HEK293 (cell line): ENCODE measurements around the gene ZFP1.
A peak's percentile ranks its signal among the peaks of the same experiment; 100 is the strongest.

Source experiments
- CTCF ChIA-PET: fragments of 350-600 bp; formaldehyde crosslinking; extraction: SDS; loops from one replicate; lab custom pipeline; 2021; ENCODE audit warnings: antibody characterized with exemption; lab: Yijun Ruan, JAX
- POLR2A ChIA-PET: fragments of 300-600 bp; formaldehyde crosslinking; extraction: SDS; loops from one replicate; lab custom pipeline; 2020; ENCODE audit warnings: antibody characterized with exemption, inconsistent platforms; lab: Yijun Ruan, JAX
- H3K27ac ChIP-seq: fragments of 200-500 bp; sonication (Bioruptor generic); 2 replicates; pipeline ENCODE4 v1.5.1; 2014; ENCODE audit warnings: low read depth, low read length, control low read depth, inconsistent platforms; ENCODE audit errors: extremely low read depth
- H3K36me3 ChIP-seq, 2 experiments: fragments of 200-500 bp in 1 of 2; sonication (Bioruptor generic) in 1 of 2; 1 replicate in 1 of 2; 2 replicates in 1 of 2; pipeline ENCODE4 v1.5.1; 2014 to 2017; ENCODE audit warnings: inconsistent platforms in 2 of 2, low read length in 2 of 2; ENCODE audit not compliant: control insufficient read depth in 2 of 2, insufficient read depth in 1 of 2
- H3K4me1 ChIP-seq: fragments of 200-500 bp; sonication (Bioruptor generic); 2 replicates; pipeline ENCODE4 v1.5.1; 2014; ENCODE audit warnings: mild to moderate bottlenecking, low read length, inconsistent platforms; ENCODE audit not compliant: control insufficient read depth, insufficient read depth
- H3K4me3 ChIP-seq: 2 replicates; pipeline ENCODE4 v1.5.1; 2011; ENCODE audit warnings: low read depth, mild to moderate bottlenecking, control low read depth, low read length, moderate library complexity
- H3K9me3 ChIP-seq: fragments of 200-500 bp; sonication (Bioruptor generic); 2 replicates; pipeline ENCODE4 v1.5.1; 2014; ENCODE audit warnings: low read depth, low read length, inconsistent platforms; ENCODE audit not compliant: control insufficient read depth, insufficient read depth
- GLI4 ChIP-seq: fragments of 450-650 bp; formaldehyde crosslinking; IDR thresholded peaks from 2 replicates; pipeline ENCODE4 v1.5.1; 2016; ENCODE audit warnings: missing biosample characterization, missing genetic modification characterization
- REST ChIP-seq: fragments of 450-650 bp; formaldehyde crosslinking; IDR thresholded peaks from 2 replicates; pipeline ENCODE4 v1.5.1; 2016; ENCODE audit warnings: missing biosample characterization, missing genetic modification characterization
- ZBTB17 ChIP-seq: fragments of 450-650 bp; formaldehyde crosslinking; IDR thresholded peaks from 2 replicates; pipeline ENCODE4 v1.5.1; 2016; ENCODE audit warnings: missing biosample characterization, missing genetic modification characterization
- ZBTB48 ChIP-seq: fragments of 450-650 bp; formaldehyde crosslinking; IDR thresholded peaks from 2 replicates; pipeline ENCODE4 v1.5.1; 2016; ENCODE audit warnings: missing biosample characterization, missing genetic modification characterization
- ZFP37 ChIP-seq: fragments of 450-650 bp; formaldehyde crosslinking; IDR thresholded peaks from 2 replicates; pipeline ENCODE4 v1.5.1; 2016; ENCODE audit warnings: missing biosample characterization, missing genetic modification characterization
- ZNF114 ChIP-seq: fragments of 450-650 bp; formaldehyde crosslinking; IDR thresholded peaks from 2 replicates; pipeline ENCODE4 v1.5.0; 2017; ENCODE audit warnings: missing biosample characterization, missing genetic modification characterization
- ZNF239 ChIP-seq: fragments of 450-650 bp; formaldehyde crosslinking; IDR thresholded peaks from 2 replicates; pipeline ENCODE4 v1.5.1; 2016; ENCODE audit warnings: missing biosample characterization, missing genetic modification characterization
- ZNF398 ChIP-seq: fragments of 450-650 bp; formaldehyde crosslinking; IDR thresholded peaks from 2 replicates; pipeline ENCODE4 v1.5.1; 2017; ENCODE audit warnings: missing biosample characterization, missing genetic modification characterization
- ZNF521 ChIP-seq: fragments of 450-650 bp; formaldehyde crosslinking; IDR thresholded peaks from 2 replicates; pipeline ENCODE4 v1.5.1; 2017; ENCODE audit warnings: missing biosample characterization, mild to moderate bottlenecking, missing genetic modification characterization
- ZNF600 ChIP-seq: fragments of 450-650 bp; formaldehyde crosslinking; IDR thresholded peaks from 2 replicates; pipeline ENCODE4 v1.5.1; 2016; ENCODE audit warnings: missing biosample characterization, missing genetic modification characterization
- ZNF658 ChIP-seq: fragments of 450-650 bp; formaldehyde crosslinking; IDR thresholded peaks from 2 replicates; pipeline ENCODE4; 2016; ENCODE audit warnings: missing biosample characterization, missing genetic modification characterization
- ZNF776 ChIP-seq: fragments of 450-650 bp; formaldehyde crosslinking; IDR thresholded peaks from 2 replicates; pipeline ENCODE4 v1.5.0; 2017; ENCODE audit warnings: missing biosample characterization, missing genetic modification characterization, borderline replicate concordance
- ZSCAN18 ChIP-seq: fragments of 450-650 bp; formaldehyde crosslinking; IDR thresholded peaks from 2 replicates; pipeline ENCODE4 v1.5.1; 2016; ENCODE audit warnings: missing biosample characterization, missing genetic modification characterization
- TF ChIP-seq, protein P1 (sequence below): fragments of 450-650 bp; formaldehyde crosslinking; IDR thresholded peaks from 2 replicates; pipeline ENCODE4 v1.5.1; 2016; ENCODE audit warnings: missing biosample characterization, missing genetic modification characterization
- TF ChIP-seq, protein P2 (sequence below): fragments of 450-650 bp; formaldehyde crosslinking; IDR thresholded peaks from 2 replicates; pipeline ENCODE4 v1.5.1; 2016; ENCODE audit warnings: missing biosample characterization, missing genetic modification characterization
- TF ChIP-seq, protein P3 (sequence below): fragments of 450-650 bp; formaldehyde crosslinking; IDR thresholded peaks from 2 replicates; pipeline ENCODE4 v1.5.1; 2017; ENCODE audit warnings: missing biosample characterization, missing genetic modification characterization

ZFP1 gene

GRCh38 chr16:75108792-75109731 lies 39.3 kb upstream of the ZFP1 start (continued):
- TF ChIP-seq, protein P1, sequence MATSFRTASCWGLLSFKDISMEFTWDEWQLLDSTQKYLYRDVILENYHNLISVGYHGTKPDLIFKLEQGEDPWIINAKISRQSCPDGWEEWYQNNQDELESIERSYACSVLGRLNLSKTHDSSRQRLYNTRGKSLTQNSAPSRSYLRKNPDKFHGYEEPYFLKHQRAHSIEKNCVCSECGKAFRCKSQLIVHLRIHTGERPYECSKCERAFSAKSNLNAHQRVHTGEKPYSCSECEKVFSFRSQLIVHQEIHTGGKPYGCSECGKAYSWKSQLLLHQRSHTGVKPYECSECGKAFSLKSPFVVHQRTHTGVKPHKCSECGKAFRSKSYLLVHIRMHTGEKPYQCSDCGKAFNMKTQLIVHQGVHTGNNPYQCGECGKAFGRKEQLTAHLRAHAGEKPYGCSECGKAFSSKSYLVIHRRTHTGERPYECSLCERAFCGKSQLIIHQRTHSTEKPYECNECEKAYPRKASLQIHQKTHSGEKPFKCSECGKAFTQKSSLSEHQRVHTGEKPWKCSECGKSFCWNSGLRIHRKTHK (tag by site-specific recombination), result no peak
- peak; percentile 23; the same call in 1 of the 2 replicates for TF ChIP-seq ZNF398 (tag by site-specific recombination)
- TF ChIP-seq, protein P2, sequence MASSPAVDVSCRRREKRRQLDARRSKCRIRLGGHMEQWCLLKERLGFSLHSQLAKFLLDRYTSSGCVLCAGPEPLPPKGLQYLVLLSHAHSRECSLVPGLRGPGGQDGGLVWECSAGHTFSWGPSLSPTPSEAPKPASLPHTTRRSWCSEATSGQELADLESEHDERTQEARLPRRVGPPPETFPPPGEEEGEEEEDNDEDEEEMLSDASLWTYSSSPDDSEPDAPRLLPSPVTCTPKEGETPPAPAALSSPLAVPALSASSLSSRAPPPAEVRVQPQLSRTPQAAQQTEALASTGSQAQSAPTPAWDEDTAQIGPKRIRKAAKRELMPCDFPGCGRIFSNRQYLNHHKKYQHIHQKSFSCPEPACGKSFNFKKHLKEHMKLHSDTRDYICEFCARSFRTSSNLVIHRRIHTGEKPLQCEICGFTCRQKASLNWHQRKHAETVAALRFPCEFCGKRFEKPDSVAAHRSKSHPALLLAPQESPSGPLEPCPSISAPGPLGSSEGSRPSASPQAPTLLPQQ (tag by site-specific recombination), result peak; percentile 81; the same call in 1 of the 2 replicates
- TF ChIP-seq ZBTB17 (tag by site-specific recombination), result peak; percentile 94

GRCh38 chr16:75109732-75110243 lies 38.5 kb upstream of the ZFP1 start:
- no peak overlapping the region for H3K27ac ChIP-seq
- H3K9me3 ChIP-seq, result no peaks in the 10 kb centered on the region
- H3K4me1 ChIP-seq, result no peaks in the 10 kb centered on the region; the same call in 1 of the 2 replicates
- ChIA-PET POLR2A (no interaction called here), CTCF (interaction anchor here (0.6 to 4.3 kb wide), 6 partner anchors 12 to 953 kb away, joined by 3 to 47 read pairs (median 10); partner anchors contain the start of genes WDR59 and ZNRF1)
- no peaks in the 10 kb centered on the region for H3K36me3 ChIP-seq
- TF ChIP-seq, protein P3, sequence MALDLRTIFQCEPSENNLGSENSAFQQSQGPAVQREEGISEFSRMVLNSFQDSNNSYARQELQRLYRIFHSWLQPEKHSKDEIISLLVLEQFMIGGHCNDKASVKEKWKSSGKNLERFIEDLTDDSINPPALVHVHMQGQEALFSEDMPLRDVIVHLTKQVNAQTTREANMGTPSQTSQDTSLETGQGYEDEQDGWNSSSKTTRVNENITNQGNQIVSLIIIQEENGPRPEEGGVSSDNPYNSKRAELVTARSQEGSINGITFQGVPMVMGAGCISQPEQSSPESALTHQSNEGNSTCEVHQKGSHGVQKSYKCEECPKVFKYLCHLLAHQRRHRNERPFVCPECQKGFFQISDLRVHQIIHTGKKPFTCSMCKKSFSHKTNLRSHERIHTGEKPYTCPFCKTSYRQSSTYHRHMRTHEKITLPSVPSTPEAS (tag by site-specific recombination), result no peak
- TF ChIP-seq ZNF239 (no peak), ZFP37 (tag by site-specific recombination) (no peak), ZNF521 (no peak), ZSCAN18 (tag by site-specific recombination) (no peak), REST (tag by site-specific recombination) (no peak), ZNF658 (tag by site-specific recombination) (no peak), ZBTB48 (tag by site-specific recombination) (no peak), ZNF114 (tag by site-specific recombination) (no peak), GLI4 (tag by site-specific recombination) (no peak), ZNF776 (tag by site-specific recombination) (no peak), ZNF600 (tag by site-specific recombination) (no peak)
- TF ChIP-seq, protein P2 (tag by site-specific recombination), result no peak
- no peak overlapping the region for H3K4me3 ChIP-seq
